Measurements from ENCODE around the gene FURIN.

DNA sequence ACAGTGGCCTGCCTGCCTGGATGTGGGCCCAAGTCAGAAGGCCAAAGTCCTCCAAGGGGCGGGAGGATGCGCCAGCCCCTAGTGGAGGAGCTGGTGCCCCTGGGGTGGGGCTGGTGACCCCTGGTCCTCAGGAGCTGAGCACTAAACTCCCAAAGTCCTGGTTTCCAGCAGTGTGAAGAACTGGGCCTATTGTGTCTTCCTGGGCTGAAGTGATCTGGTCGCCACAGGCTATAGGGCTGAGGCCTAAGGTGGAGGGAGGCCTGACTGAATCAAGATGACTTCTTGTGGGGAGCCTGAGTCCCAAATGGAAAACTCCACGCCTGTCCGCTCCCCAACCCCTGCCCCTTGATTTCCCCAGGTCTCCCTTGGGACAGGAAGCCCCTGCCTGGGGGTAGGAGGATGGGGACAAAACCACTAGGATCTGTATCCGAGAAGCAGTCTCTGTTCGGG is 15.2 kb downstream of the FURIN start:
- TF ChIP-seq CTCF (IDR thresholded peaks at IDR 0.05; ENCODE audit: insufficient read depth, low read depth, low read length) = no peak
- no peak for TF ChIP-seq EZH2 (IDR thresholded peaks at IDR 0.05; ENCODE audit: insufficient read depth, low read length)

All from astrocyte (in vitro differentiated cells and primary cell).